GM12891 (cell line): ENCODE measurements around the gene LRMDA.

Source experiments
- POLR2AphosphoS5 ChIP-seq: IDR thresholded peaks from 2 replicates; pipeline ENCODE4 v1.6.1; 2011; ENCODE audit warnings: low read depth, low read length, control low read depth
- TAF1 ChIP-seq: IDR thresholded peaks from 2 replicates; pipeline ENCODE4 v1.6.1; 2011; ENCODE audit warnings: low read depth, low read length, control low read depth

DNA sequence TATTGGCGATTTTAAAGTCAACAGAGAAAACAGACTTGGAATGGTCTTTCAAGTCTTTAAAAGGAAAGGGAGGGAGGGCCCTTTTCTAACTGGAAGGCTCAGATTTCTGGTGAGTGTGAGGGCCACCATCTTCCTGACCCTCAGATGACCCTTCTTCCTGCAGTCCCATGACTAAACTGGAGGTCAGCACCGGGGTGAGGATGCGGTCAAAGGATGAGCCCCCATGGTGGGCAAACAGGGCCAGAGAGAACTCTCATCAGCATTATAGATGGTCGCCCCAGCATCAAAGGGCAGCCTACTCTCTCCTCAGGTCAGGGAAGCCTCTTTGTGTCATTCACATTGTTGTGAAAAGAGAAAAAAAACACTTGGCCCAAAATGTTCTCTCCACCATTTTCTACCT, 219.2 kb downstream of the LRMDA start:
- TF ChIP-seq TAF1 (no peak), POLR2AphosphoS5 (no peak)
